Fibroblast of lung (primary cell): ENCODE results near the gene CAMK1D. TPM values are rescaled to one million over a fixed set of nuclear protein-coding genes. Genes with fewer than 3 reads are reported as not detected.

ENCODE experiments used
- DNase-seq, 2 donors: peaks; one replicate each; pipeline versions ENCODE4 v3.0.0 to v3.0.0-alpha.2; 2010; ENCODE audit warnings: low read depth in 2 of 2
- H2AFZ ChIP-seq: 2 replicates; pipeline ENCODE4 v1.5.1; 2012; ENCODE audit warnings: low read length, control low read depth, inconsistent platforms
- H3K27ac ChIP-seq: 2 replicates; pipeline ENCODE4 v1.5.1; 2011; ENCODE audit warnings: low read length, control low read depth; ENCODE audit not compliant: insufficient read depth
- H3K27me3 ChIP-seq: 2 replicates; pipeline ENCODE4 v1.5.1; 2011; ENCODE audit warnings: mild to moderate bottlenecking, low read length; ENCODE audit not compliant: control insufficient read depth, insufficient read depth
- H3K36me3 ChIP-seq: 2 replicates; pipeline ENCODE4 v1.5.1; 2011; ENCODE audit warnings: low read length; ENCODE audit not compliant: control insufficient read depth, insufficient read depth
- H3K4me1 ChIP-seq: 2 replicates; pipeline ENCODE4 v1.5.1; 2011; ENCODE audit warnings: low read length; ENCODE audit not compliant: control insufficient read depth, insufficient read depth; ENCODE audit errors: extremely low read depth
- H3K4me2 ChIP-seq: 2 replicates; pipeline ENCODE4 v1.5.1; 2011; ENCODE audit warnings: low read length, control low read depth; ENCODE audit not compliant: insufficient read depth; ENCODE audit errors: extremely low read depth
- H3K4me3 ChIP-seq, 4 experiments: fragments of 200-600 bp in 1 of 4; sonication (generic) in 1 of 4; replicated peaks in 1 of 4; 2 replicates each; pipeline ENCODE4 v1.5.1; 2011 to 2016; ENCODE audit warnings: low read length in 4 of 4, low read depth in 3 of 4, mild to moderate bottlenecking in 3 of 4, control low read depth in 2 of 4, inconsistent platforms in 1 of 4, mixed read lengths in 1 of 4; ENCODE audit not compliant: insufficient read depth in 1 of 4; ENCODE audit errors: control extremely low read depth in 1 of 4
- H3K79me2 ChIP-seq: 2 replicates; pipeline ENCODE4 v1.5.1; 2012; ENCODE audit warnings: mild to moderate bottlenecking, low read length, inconsistent platforms; ENCODE audit not compliant: control insufficient read depth, insufficient read depth
- H3K9ac ChIP-seq: 2 replicates; pipeline ENCODE4 v1.5.1; 2011; ENCODE audit warnings: mild to moderate bottlenecking, low read length, control low read depth; ENCODE audit not compliant: insufficient read depth
- H3K9me3 ChIP-seq: 2 replicates; pipeline ENCODE4 v1.5.1; 2012; ENCODE audit warnings: low read depth, low read length; ENCODE audit not compliant: control insufficient read depth, insufficient read depth
- H4K20me1 ChIP-seq: 2 replicates; pipeline ENCODE4 v1.5.1; 2011; ENCODE audit warnings: low read length; ENCODE audit not compliant: control insufficient read depth, insufficient read depth; ENCODE audit errors: extremely low read depth
- EZH2 ChIP-seq: IDR thresholded peaks from 2 replicates; pipeline ENCODE4 v1.5.1; 2012; ENCODE audit warnings: low read length, control low read depth, mild to moderate bottlenecking; ENCODE audit errors: missing control alignments
- polyA plus RNA-seq, 2 donors: library from polyadenylated mRNA; depleted of rRNA in 1 of 2; stranded (reverse) in 1 of 2; unstranded in 1 of 2; fragments of >200 nt; gene quantifications; 2 replicates each; pipeline ENCODE4 v1.2.1, GENCODE V29; 2011 to 2012; ENCODE audit warnings: missing spikeins in 1 of 2
- total RNA-seq: library from RNA; depleted of rRNA; stranded (reverse); fragments of >200 nt; gene quantifications from 2 replicates; pipeline ENCODE4 v1.2.1, GENCODE V29; 2014
- TF ChIP-seq, protein P1 (sequence below), 2 donors: IDR thresholded peaks in 1 of 2; conservative IDR thresholded peaks in 1 of 2; 1 replicate in 1 of 2; 2 replicates in 1 of 2; pipeline ENCODE4 v1.5.1; 2011 to 2012; ENCODE audit warnings: low read length in 2 of 2, control low read depth in 1 of 2, inconsistent platforms in 1 of 2, low read depth in 1 of 2, mild to moderate bottlenecking in 1 of 2

The CAMK1D gene
- total and polyA plus RNA-seq, 2 donors (not counting 1 experiment from before 2014, with no cell fraction given): 2.3 TPM

DNA sequence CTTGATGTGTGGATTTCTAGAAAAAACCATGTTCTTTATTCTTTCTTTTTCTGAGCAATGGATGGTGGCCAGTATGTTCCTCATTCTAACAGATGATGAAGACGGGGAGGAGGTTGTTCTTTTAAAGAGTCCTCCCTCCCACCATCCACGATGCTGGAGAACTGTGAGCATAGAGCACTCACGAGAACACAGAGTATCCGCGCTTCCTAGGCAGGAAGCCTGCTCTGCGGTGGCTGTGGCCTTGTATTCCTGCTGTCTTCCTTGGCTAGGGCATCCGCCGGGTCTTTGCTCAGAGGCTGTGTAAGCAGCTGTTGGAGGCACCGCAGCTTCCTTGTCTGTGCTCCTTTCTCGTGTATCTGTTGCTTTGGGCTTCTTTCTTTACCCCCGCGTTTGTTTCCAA, 437.9 kb downstream of the CAMK1D start:
- Histone ChIP-seq H3K4me1 (no peaks in the 10 kb centered on the region), H3K36me3 (no peaks in the 10 kb centered on the region), H3K9ac (no peak overlapping the region), H3K27me3 (no peaks in the 10 kb centered on the region), H3K4me3 (no peak overlapping the region), H3K4me2 (no peak overlapping the region), H3K9me3 (no peaks in the 10 kb centered on the region), H3K27ac (no peak overlapping the region), H2AFZ (no peak overlapping the region), H4K20me1 (no peaks in the 10 kb centered on the region), H3K79me2 (no peaks in the 10 kb centered on the region)
- TF ChIP-seq EZH2: no peak
- TF ChIP-seq, protein P1, sequence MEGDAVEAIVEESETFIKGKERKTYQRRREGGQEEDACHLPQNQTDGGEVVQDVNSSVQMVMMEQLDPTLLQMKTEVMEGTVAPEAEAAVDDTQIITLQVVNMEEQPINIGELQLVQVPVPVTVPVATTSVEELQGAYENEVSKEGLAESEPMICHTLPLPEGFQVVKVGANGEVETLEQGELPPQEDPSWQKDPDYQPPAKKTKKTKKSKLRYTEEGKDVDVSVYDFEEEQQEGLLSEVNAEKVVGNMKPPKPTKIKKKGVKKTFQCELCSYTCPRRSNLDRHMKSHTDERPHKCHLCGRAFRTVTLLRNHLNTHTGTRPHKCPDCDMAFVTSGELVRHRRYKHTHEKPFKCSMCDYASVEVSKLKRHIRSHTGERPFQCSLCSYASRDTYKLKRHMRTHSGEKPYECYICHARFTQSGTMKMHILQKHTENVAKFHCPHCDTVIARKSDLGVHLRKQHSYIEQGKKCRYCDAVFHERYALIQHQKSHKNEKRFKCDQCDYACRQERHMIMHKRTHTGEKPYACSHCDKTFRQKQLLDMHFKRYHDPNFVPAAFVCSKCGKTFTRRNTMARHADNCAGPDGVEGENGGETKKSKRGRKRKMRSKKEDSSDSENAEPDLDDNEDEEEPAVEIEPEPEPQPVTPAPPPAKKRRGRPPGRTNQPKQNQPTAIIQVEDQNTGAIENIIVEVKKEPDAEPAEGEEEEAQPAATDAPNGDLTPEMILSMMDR (conservative IDR thresholded peaks at IDR 0.05 in 1 of 2, IDR thresholded peaks at IDR 0.05 in 1 of 2; ENCODE audit: low read depth in 1 of 2, low read length in 2 of 2): no peak
- no peak for DNase-seq

DNA sequence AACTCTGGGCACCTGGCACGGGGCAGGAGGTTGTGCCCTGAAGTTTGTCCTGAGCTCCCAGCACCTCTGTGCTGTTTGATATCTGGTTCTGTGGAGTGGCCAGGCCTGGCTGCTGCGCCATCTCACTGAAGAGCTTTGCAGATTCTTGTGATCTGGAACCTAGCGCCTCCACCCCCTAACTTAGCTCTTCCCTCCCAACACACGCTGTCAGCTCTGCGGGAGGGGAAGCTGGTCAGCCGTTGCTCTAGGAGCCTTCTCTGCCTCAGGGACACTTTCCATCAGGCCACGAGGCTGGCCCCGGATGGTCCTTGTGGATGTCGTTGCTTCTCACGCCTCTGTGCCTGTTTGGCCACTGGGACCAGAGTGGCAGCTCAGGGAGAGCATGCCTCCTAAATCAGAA, 438.9 kb downstream of the CAMK1D start:
- Histone ChIP-seq H3K27me3 (no peaks in the 10 kb centered on the region), H3K4me3 (no peak overlapping the region), H3K27ac (no peak overlapping the region), H4K20me1 (no peaks in the 10 kb centered on the region), H2AFZ (no peak overlapping the region), H3K36me3 (no peaks in the 10 kb centered on the region), H3K9me3 (no peaks in the 10 kb centered on the region), H3K4me1 (no peaks in the 10 kb centered on the region), H3K79me2 (no peaks in the 10 kb centered on the region), H3K9ac (no peak overlapping the region), H3K4me2 (no peak overlapping the region)
- DNase-seq: no peak
- TF ChIP-seq, protein P1 (conservative IDR thresholded peaks at IDR 0.05 in 1 of 2, IDR thresholded peaks at IDR 0.05 in 1 of 2; ENCODE audit: low read depth in 1 of 2, low read length in 2 of 2): no peak
- TF ChIP-seq EZH2: no peak

DNA sequence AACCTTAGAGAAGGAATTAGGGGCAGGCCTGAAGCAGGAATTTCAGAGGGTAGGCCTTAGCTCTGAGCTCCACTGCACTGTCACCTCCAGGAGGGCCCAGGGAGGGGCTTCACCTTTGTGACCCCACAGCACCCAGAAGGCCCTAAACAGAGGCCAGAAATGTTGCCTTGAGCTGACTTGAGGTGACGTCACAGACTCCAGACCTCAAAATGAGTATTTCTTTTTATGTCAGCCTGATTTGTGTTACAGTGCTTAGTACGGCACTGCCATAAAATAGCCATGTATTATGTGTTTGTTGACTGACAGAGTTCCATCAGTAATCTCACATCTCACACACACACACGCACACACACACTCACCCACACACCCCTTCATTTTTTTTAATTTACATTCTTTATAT, 440.9 kb downstream of the CAMK1D start:
- H3K4me2 ChIP-seq: no peak overlapping the region
- no peaks in the 10 kb centered on the region for H3K4me1 ChIP-seq
- H3K36me3 ChIP-seq: no peaks in the 10 kb centered on the region
- no peak overlapping the region for H3K27ac ChIP-seq
- TF ChIP-seq EZH2: no peak
- TF ChIP-seq, protein P1 (conservative IDR thresholded peaks at IDR 0.05 in 1 of 2, IDR thresholded peaks at IDR 0.05 in 1 of 2; ENCODE audit: low read depth in 1 of 2, low read length in 2 of 2): no peak
- H4K20me1 ChIP-seq: no peaks in the 10 kb centered on the region
- H3K9ac ChIP-seq: no peak overlapping the region
- no peak overlapping the region for H2AFZ ChIP-seq
- H3K9me3 ChIP-seq: no peaks in the 10 kb centered on the region
- H3K27me3 ChIP-seq: no peaks in the 10 kb centered on the region
- no peak for DNase-seq
- H3K4me3 ChIP-seq: no peak overlapping the region
- no peaks in the 10 kb centered on the region for H3K79me2 ChIP-seq
